H1 (cell line): ENCODE measurements around the gene GPR26. TPM values are rescaled to one million over a fixed set of nuclear protein-coding genes. Genes with fewer than 3 reads are reported as not detected.

Experiments
- CTCF ChIA-PET: fragments of 300-600 bp; sonication (Branson Sonifier 250); formaldehyde crosslinking; loops from one replicate; lab custom pipeline; 2021; ENCODE audit not compliant: partially characterized antibody; lab: Charles Lee
- POLR2A ChIA-PET: fragments of 300-600 bp; sonication (Branson Sonifier 250); formaldehyde crosslinking; loops from one replicate; lab custom pipeline; 2021; ENCODE audit warnings: inconsistent platforms; ENCODE audit not compliant: partially characterized antibody; lab: Charles Lee
- DNase-seq, 2 experiments: peaks; one replicate each; pipeline versions ENCODE4 v3.0.0 to v3.0.0-alpha.2; 2010 to 2022; ENCODE audit warnings: low spot score in 2 of 2, low read depth in 1 of 2, mixed read lengths in 1 of 2
- FAIRE-seq: peaks from 2 replicates; lab custom pipeline; 2011; peaks lifted over from hg19 to GRCh38; lab: Jason Lieb, UNC
- H2AFZ ChIP-seq: 2 replicates; pipeline ENCODE4 v1.8.1; 2012; ENCODE audit warnings: low read length, inconsistent platforms
- H2AK5ac ChIP-seq: 2 replicates; pipeline ENCODE4 v1.6.1; 2013; ENCODE audit warnings: low read depth, low read length
- H2BK120ac ChIP-seq: replicated peaks from 2 replicates; pipeline ENCODE3; 2013; ENCODE audit warnings: low read depth, low read length, inconsistent platforms
- H2BK12ac ChIP-seq: 2 replicates; pipeline ENCODE4 v1.6.1; 2013; ENCODE audit warnings: low read depth, low read length
- H2BK15ac ChIP-seq: 2 replicates; pipeline ENCODE4 v1.6.1; 2013; ENCODE audit warnings: low read length
- H2BK20ac ChIP-seq: 2 replicates; pipeline ENCODE4 v1.6.1; 2013; ENCODE audit warnings: low read length
- H2BK5ac ChIP-seq: 2 replicates; pipeline ENCODE4 v1.6.1; 2013; ENCODE audit warnings: low read depth, low read length
- H3K14ac ChIP-seq: 2 replicates; pipeline ENCODE4 v1.6.1; 2013; ENCODE audit warnings: inconsistent platforms; ENCODE audit not compliant: insufficient read length
- H3K18ac ChIP-seq: 2 replicates; pipeline ENCODE4 v1.6.1; 2013; ENCODE audit warnings: low read length; ENCODE audit errors: extremely low read depth
- H3K23ac ChIP-seq: 2 replicates; pipeline ENCODE4 v1.6.1; 2013; ENCODE audit warnings: inconsistent platforms; ENCODE audit not compliant: insufficient read length
- H3K23me2 ChIP-seq: 2 replicates; pipeline ENCODE4 v1.6.1; 2013; ENCODE audit warnings: low read depth, low read length
- H3K27ac ChIP-seq: 2 replicates; pipeline ENCODE4 v1.6.1; 2011; ENCODE audit warnings: low read depth, low read length, inconsistent platforms
- H3K27me3 ChIP-seq, 4 experiments: replicated peaks in 1 of 4; 1 replicate in 1 of 4; 2 replicates in 3 of 4; pipeline versions ENCODE4 v1.6.1 to v1.8.1; 2011 to 2013; ENCODE audit warnings: low read length in 3 of 4, mild to moderate bottlenecking in 3 of 4, inconsistent platforms in 2 of 4, mixed read lengths in 2 of 4, moderate library complexity in 1 of 4; ENCODE audit not compliant: control insufficient read depth in 3 of 4, insufficient read depth in 3 of 4; ENCODE audit errors: extremely low read depth in 1 of 4
- H3K36me3 ChIP-seq, 4 experiments: 2 replicates each; pipeline versions ENCODE4 v1.6.1 to v1.8.1; 2011 to 2013; ENCODE audit warnings: mild to moderate bottlenecking in 4 of 4, low read length in 3 of 4, moderate library complexity in 2 of 4, control low read depth in 1 of 4, inconsistent platforms in 1 of 4; ENCODE audit not compliant: insufficient read depth in 4 of 4, control insufficient read depth in 2 of 4
- H3K4ac ChIP-seq: replicated peaks from 2 replicates; pipeline ENCODE3; 2013; ENCODE audit warnings: low read length, low read depth, mixed read lengths, inconsistent platforms; ENCODE audit not compliant: insufficient read length
- H3K4me1 ChIP-seq, 4 experiments: replicated peaks in 1 of 4; 1 replicate in 1 of 4; 2 replicates in 3 of 4; pipeline versions ENCODE4 v1.6.1 to v1.8.1; 2011 to 2013; ENCODE audit warnings: low read length in 3 of 4, inconsistent platforms in 2 of 4, mixed read lengths in 1 of 4; ENCODE audit not compliant: insufficient read depth in 4 of 4, control insufficient read depth in 3 of 4
- H3K4me2 ChIP-seq, 2 experiments: 2 replicates each; pipeline versions ENCODE4 v1.6.1 to v1.8.1; 2011 to 2013; ENCODE audit warnings: low read depth in 2 of 2, low read length in 2 of 2, control low read depth in 1 of 2, inconsistent platforms in 1 of 2, mild to moderate bottlenecking in 1 of 2; ENCODE audit not compliant: insufficient read depth in 1 of 2
- H3K4me3 ChIP-seq, 4 experiments: fragments of 200-600, 300-600 bp in 1 of 4; sonication (generic), shearing (Covaris generic), sonication (Bioruptor Twin) in 1 of 4; 2 replicates each; pipeline versions ENCODE4 v1.5.1 to v1.8.1; 2011 to 2016; ENCODE audit warnings: low read length in 4 of 4, low read depth in 3 of 4, control low read depth in 2 of 4, inconsistent platforms in 2 of 4, mild to moderate bottlenecking in 2 of 4, mixed read lengths in 1 of 4, moderate library complexity in 1 of 4; ENCODE audit not compliant: insufficient read depth in 2 of 4; ENCODE audit errors: extremely low read depth in 1 of 4
- H3K56ac ChIP-seq: replicated peaks from 2 replicates; pipeline ENCODE3; 2013; ENCODE audit warnings: low read depth, mild to moderate bottlenecking, mixed read lengths, low read length, inconsistent platforms; ENCODE audit not compliant: insufficient read length
- H3K79me1 ChIP-seq: 2 replicates; pipeline ENCODE4 v1.6.1; 2013; ENCODE audit warnings: low read depth, low read length, control low read depth
- H3K79me2 ChIP-seq, 2 experiments: 2 replicates each; pipeline versions ENCODE4 v1.6.1 to v1.8.1; 2012 to 2013; ENCODE audit warnings: low read length in 2 of 2, mild to moderate bottlenecking in 2 of 2, inconsistent platforms in 1 of 2; ENCODE audit not compliant: insufficient read depth in 2 of 2, control insufficient read depth in 1 of 2
- H3K9ac ChIP-seq, 4 experiments: replicated peaks in 1 of 4; 1 replicate in 1 of 4; 2 replicates in 3 of 4; pipeline versions ENCODE4 v1.6.1 to v1.8.1; 2011 to 2013; ENCODE audit warnings: low read depth in 3 of 4, low read length in 3 of 4, control low read depth in 2 of 4, mild to moderate bottlenecking in 2 of 4, moderate library complexity in 2 of 4, inconsistent platforms in 1 of 4; ENCODE audit errors: extremely low read depth in 1 of 4
- H3K9me3 ChIP-seq, 2 experiments: 2 replicates each; pipeline versions ENCODE4 v1.6.1 to v1.8.1; 2012 to 2013; ENCODE audit warnings: mild to moderate bottlenecking in 2 of 2, moderate library complexity in 2 of 2, control low read depth in 1 of 2, inconsistent platforms in 1 of 2, low read depth in 1 of 2, low read length in 1 of 2, mixed read lengths in 1 of 2; ENCODE audit not compliant: insufficient read depth in 2 of 2
- H4K20me1 ChIP-seq, 2 experiments: replicated peaks in 1 of 2; 2 replicates each; pipeline versions ENCODE3 to v1.8.1; 2011 to 2013; ENCODE audit warnings: inconsistent platforms in 2 of 2, low read length in 2 of 2, mild to moderate bottlenecking in 1 of 2; ENCODE audit not compliant: insufficient read depth in 2 of 2, control insufficient read depth in 1 of 2
- H4K5ac ChIP-seq: 2 replicates; pipeline ENCODE4 v1.6.1; 2013; ENCODE audit warnings: low read length, low read depth, mixed read lengths, inconsistent platforms; ENCODE audit not compliant: insufficient read length
- H4K8ac ChIP-seq: 2 replicates; pipeline ENCODE4 v1.8.0; 2013; ENCODE audit warnings: mild to moderate bottlenecking, moderate library complexity, low read length, inconsistent platforms; ENCODE audit not compliant: insufficient read depth; ENCODE audit errors: extremely low read depth
- H4K91ac ChIP-seq: replicated peaks from 2 replicates; pipeline ENCODE3; 2013; ENCODE audit warnings: low read length, mixed read lengths, inconsistent platforms; ENCODE audit not compliant: insufficient read length
- GTF2F1 ChIP-seq: IDR thresholded peaks from 2 replicates; pipeline ENCODE4 v1.6.1; 2012; ENCODE audit warnings: low read depth, low read length, improper control_type of control experiment, borderline replicate concordance
- RAD21 ChIP-seq, 2 experiments: IDR thresholded peaks in 1 of 2; conservative IDR thresholded peaks in 1 of 2; 2 replicates each; pipeline ENCODE4 v1.6.1; 2011; ENCODE audit warnings: low read depth in 2 of 2, low read length in 2 of 2, improper control_type of control experiment in 1 of 2, inconsistent platforms in 1 of 2, mild to moderate bottlenecking in 1 of 2, moderate library complexity in 1 of 2
- WGBS, 2 experiments: shearing (Covaris generic) in 1 of 2; methylation state at CpG; one replicate each; pipeline versions ENCODE4 v1.1.6 to v1.1.7; 2013 to 2015; ENCODE audit warnings: low lambda C conversion rate in 2 of 2, mixed read lengths in 2 of 2, inconsistent platforms in 1 of 2, low coverage in 1 of 2, missing lambda C conversion rate in 1 of 2; ENCODE audit not compliant: insufficient replicate concordance in 2 of 2, insufficient coverage in 1 of 2, insufficient read length in 1 of 2; ENCODE audit errors: extremely low coverage in 1 of 2, missing lambda C conversion rate in 1 of 2; 5-methylcytosine and 5-hydroxymethylcytosine counted together
- polyA plus RNA-seq, 7 experiments: library from polyadenylated mRNA; depleted of rRNA in 3 of 7; stranded (reverse) in 5 of 7; unstranded in 2 of 7; fragments of >200 nt in 5 of 7; fragments of 200-250 nt in 2 of 7; gene quantifications; 1 replicate in 5 of 7; 2 replicates in 1 of 7; 4 replicates in 1 of 7; pipeline versions ENCODE4 v1.2.1 to v1.2.3, GENCODE V29; 2011 to 2013; ENCODE audit warnings: missing spikeins in 2 of 7, mixed read lengths in 2 of 7
- total RNA-seq: library from RNA; stranded (reverse); fragmentation: NEBNext Ultra II Directional; extraction: Animal tissue kit (Norgen Biotek cat#: 25700); gene quantifications from 2 replicates; pipeline ENCODE4 v1.2.1, GENCODE V29; 2021
- TF ChIP-seq, protein P1 (sequence below), 3 experiments: IDR thresholded peaks; 1 replicate in 2 of 3; 2 replicates in 1 of 3; pipeline versions ENCODE4 v1.5.1 to v1.6.1; 2011; ENCODE audit warnings: low read length in 3 of 3, mild to moderate bottlenecking in 3 of 3, inconsistent platforms in 2 of 3, low read depth in 1 of 3, moderate library complexity in 1 of 3; ENCODE audit not compliant: insufficient read depth in 1 of 3; ENCODE audit errors: control extremely low read depth in 1 of 3

GPR26 gene
- total and polyA plus RNA-seq, 2 of the 8 experiments (the other 6 are each of a cell fraction or from before 2014, with no cell fraction given): 0.09 to 0.21 TPM

DNA sequence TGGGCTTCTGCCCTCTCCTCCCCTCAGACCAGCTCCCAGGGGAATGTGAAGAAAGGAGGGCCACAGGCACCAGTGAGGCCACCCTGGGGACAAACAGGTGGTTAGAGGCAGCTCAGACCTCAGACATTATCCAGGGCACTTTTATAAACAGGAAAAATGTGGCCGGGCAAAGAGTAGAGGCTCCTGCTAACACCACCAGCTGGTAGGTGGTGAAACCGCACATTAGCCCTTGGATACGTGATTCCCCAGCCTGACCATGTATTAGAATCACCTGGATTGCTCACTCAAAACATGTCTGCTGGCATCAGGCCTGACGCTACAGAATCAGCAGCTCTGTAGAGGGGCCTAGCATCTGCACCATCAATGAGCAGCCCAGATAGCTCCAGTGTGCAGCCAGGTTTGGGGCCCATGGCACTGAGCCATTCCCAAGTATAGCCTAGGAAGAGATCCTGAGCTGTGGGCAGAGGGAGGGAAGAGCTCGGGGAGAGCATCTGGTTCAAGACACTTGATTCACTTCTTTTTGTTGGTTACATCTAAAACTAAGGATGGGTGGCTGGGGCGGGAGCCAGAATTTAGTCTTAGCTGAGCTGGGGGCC, 37.1 kb downstream of the GPR26 start:
- Histone ChIP-seq H3K4me3 (no peak overlapping the region), H3K27me3 (no peaks in the 10 kb centered on the region), H3K56ac (no peak overlapping the region), H3K23me2 (no peaks in the 10 kb centered on the region), H2BK15ac (no peak overlapping the region), H4K8ac (no peak overlapping the region), H3K23ac (no peak overlapping the region), H3K14ac (no peak overlapping the region), H4K20me1 (no peaks in the 10 kb centered on the region), H3K79me1 (no peaks in the 10 kb centered on the region), H2BK12ac (no peak overlapping the region), H4K91ac (no peak overlapping the region), H2BK5ac (no peak overlapping the region), H3K4ac (no peak overlapping the region), H3K18ac (no peak overlapping the region), H4K5ac (no peak overlapping the region), H3K79me2 (no peaks in the 10 kb centered on the region), H2AK5ac (no peak overlapping the region), H3K4me1 (no peaks in the 10 kb centered on the region; a peak in 1 of 7 replicates), H2AFZ (peak overlapping the region; percentile 38; the same call in 1 of the 2 replicates), H2BK120ac (no peak overlapping the region), H3K4me2 (no peak overlapping the region), H3K27ac (no peak overlapping the region), H2BK20ac (no peak overlapping the region), H3K9ac (no peak overlapping the region), H3K36me3 (no peaks in the 10 kb centered on the region), H3K9me3 (no peaks in the 10 kb centered on the region)
- CTCF ChIA-PET: interaction anchor here (0.7 to 5.1 kb wide), 15 partner anchors 11 to 266 kb away, joined by 3 to 30 read pairs (median 4); no protein-coding TSS in a partner anchor
- TF ChIP-seq GTF2F1 (no peak), RAD21 (IDR thresholded peaks at IDR 0.05 in 1 of 2, conservative IDR thresholded peaks at IDR 0.05 in 1 of 2; ENCODE audit: low read depth in 2 of 2, low read length in 2 of 2) (0 out of 4 replicates have a peak, but pooled peaks of 1 of the 2 experiments have one; percentile 8)
- TF ChIP-seq, protein P1, sequence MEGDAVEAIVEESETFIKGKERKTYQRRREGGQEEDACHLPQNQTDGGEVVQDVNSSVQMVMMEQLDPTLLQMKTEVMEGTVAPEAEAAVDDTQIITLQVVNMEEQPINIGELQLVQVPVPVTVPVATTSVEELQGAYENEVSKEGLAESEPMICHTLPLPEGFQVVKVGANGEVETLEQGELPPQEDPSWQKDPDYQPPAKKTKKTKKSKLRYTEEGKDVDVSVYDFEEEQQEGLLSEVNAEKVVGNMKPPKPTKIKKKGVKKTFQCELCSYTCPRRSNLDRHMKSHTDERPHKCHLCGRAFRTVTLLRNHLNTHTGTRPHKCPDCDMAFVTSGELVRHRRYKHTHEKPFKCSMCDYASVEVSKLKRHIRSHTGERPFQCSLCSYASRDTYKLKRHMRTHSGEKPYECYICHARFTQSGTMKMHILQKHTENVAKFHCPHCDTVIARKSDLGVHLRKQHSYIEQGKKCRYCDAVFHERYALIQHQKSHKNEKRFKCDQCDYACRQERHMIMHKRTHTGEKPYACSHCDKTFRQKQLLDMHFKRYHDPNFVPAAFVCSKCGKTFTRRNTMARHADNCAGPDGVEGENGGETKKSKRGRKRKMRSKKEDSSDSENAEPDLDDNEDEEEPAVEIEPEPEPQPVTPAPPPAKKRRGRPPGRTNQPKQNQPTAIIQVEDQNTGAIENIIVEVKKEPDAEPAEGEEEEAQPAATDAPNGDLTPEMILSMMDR (IDR thresholded peaks at IDR 0.05; ENCODE audit: control extremely low read depth in 1 of 3, insufficient read depth in 1 of 3, low read depth in 1 of 3, low read length in 3 of 3): peak in 1 of 3 experiments; percentile 12; a peak in 1 of 4 replicates
- WGBS, 2 experiments: 83% methylated on average over 6 of the region's 6 CpGs; no CpG with 5 or more reads in 1 of the 2 experiments
- DNase-seq (no peak), FAIRE-seq (no peak)
- POLR2A ChIA-PET: no interaction called here
